A204.1 (cell line): ENCODE results near the gene FCGR1A.
"Not testable (repeated sequence)": the region's sequence is repeated elsewhere in the genome, so short reads cannot be mapped to it uniquely, and the experiment has no call there.

Source experiments
- FAIRE-seq: peaks from 2 replicates; lab custom pipeline; 2012; peaks lifted over from hg19 to GRCh38; lab: Jason Lieb, UNC

Gene FCGR1A

GRCh38 chr1:149782600-149782999, at the start of gene FCGR1A:
FCGR1A (plus strand) TSS chr1:149782694; CDS start chr1:149782744, 50 bp downstream.
- FAIRE-seq, result not testable (repeated sequence)

GRCh38 chr1:149732781-149733180, 49.7 kb upstream of the FCGR1A start:
- FAIRE-seq, result not testable (repeated sequence)

- FAIRE-seq, result not testable (repeated sequence)
Observed at GRCh38 chr1:149734692-149735091, 47.8 kb upstream of the FCGR1A start.

GRCh38 chr1:149740148-149740581, 42.3 kb upstream of the FCGR1A start:
- FAIRE-seq, result not testable (repeated sequence)

- FAIRE-seq, result not testable (repeated sequence)
Observed at GRCh38 chr1:149740590-149741230, 41.8 kb upstream of the FCGR1A start.

- not testable (repeated sequence) for FAIRE-seq
Observed at GRCh38 chr1:149741914-149742313, 40.6 kb upstream of the FCGR1A start.

- not testable (repeated sequence) for FAIRE-seq
Observed at GRCh38 chr1:149746463-149747356, 35.8 kb upstream of the FCGR1A start.

GRCh38 chr1:149747359-149748143, 34.9 kb upstream of the FCGR1A start:
- FAIRE-seq, result not testable (repeated sequence)

- not testable (repeated sequence) for FAIRE-seq
Observed at GRCh38 chr1:149748144-149748500, 34.4 kb upstream of the FCGR1A start.

GRCh38 chr1:149750562-149750961, 31.9 kb upstream of the FCGR1A start:
- not testable (repeated sequence) for FAIRE-seq

GRCh38 chr1:149752186-149752585, 30.3 kb upstream of the FCGR1A start:
- FAIRE-seq, result not testable (repeated sequence)

- not testable (repeated sequence) for FAIRE-seq
Observed at GRCh38 chr1:149753466-149753865, 29.0 kb upstream of the FCGR1A start.

- not testable (repeated sequence) for FAIRE-seq
Observed at GRCh38 chr1:149755294-149755693, 27.2 kb upstream of the FCGR1A start.

GRCh38 chr1:149762294-149762693, 20.2 kb upstream of the FCGR1A start:
- FAIRE-seq, result not testable (repeated sequence)

- not testable (repeated sequence) for FAIRE-seq
Observed at GRCh38 chr1:149764087-149764800, 18.2 kb upstream of the FCGR1A start.

- FAIRE-seq, result not testable (repeated sequence)
Observed at GRCh38 chr1:149766241-149766640, 16.3 kb upstream of the FCGR1A start.

GRCh38 chr1:149769216-149769615, 13.3 kb upstream of the FCGR1A start:
- FAIRE-seq, result not testable (repeated sequence)

- FAIRE-seq, result not testable (repeated sequence)
Observed at GRCh38 chr1:149770661-149771060, 11.8 kb upstream of the FCGR1A start.

GRCh38 chr1:149771653-149772425, 10.7 kb upstream of the FCGR1A start:
- not testable (repeated sequence) for FAIRE-seq

- not testable (repeated sequence) for FAIRE-seq
Observed at GRCh38 chr1:149775510-149776147, 6.9 kb upstream of the FCGR1A start.
